GM23338 (cell line): ENCODE data around the gene ITGAL. TPM values are rescaled to one million over a fixed set of nuclear protein-coding genes. Genes with fewer than 3 reads are reported as not detected.

ENCODE experiments used
- ATAC-seq: fragments of 200-7000 bp; cut with Tn5 transposase; 3 replicates; pipeline ENCODE4 v1.9.1; 2020
- DNase-seq: peaks from one replicate; pipeline ENCODE4 v3.0.0-alpha.2; 2015; ENCODE audit warnings: low spot score
- H2AFZ ChIP-seq: fragments of 200-600 bp; sonication (generic); 2 replicates; pipeline ENCODE4 v1.8.0; 2016; ENCODE audit warnings: antibody characterized with exemption, mild to moderate bottlenecking, moderate library complexity
- H3F3A ChIP-seq: fragments of 200-600 bp; sonication (generic); replicated peaks from 2 replicates; pipeline ENCODE4 v1.8.0; 2017; ENCODE audit warnings: antibody characterized with exemption, mixed run types, low read depth
- H3K27ac ChIP-seq: fragments of 200-600 bp; sonication (generic); 2 replicates; pipeline ENCODE4 v1.6.1; 2016; ENCODE audit warnings: low read depth
- H3K27me3 ChIP-seq: fragments of 200-600 bp; sonication (generic); 2 replicates; pipeline ENCODE4 v1.8.0; 2016; ENCODE audit warnings: mild to moderate bottlenecking, mixed run types, moderate library complexity; ENCODE audit not compliant: insufficient read depth
- H3K36me3 ChIP-seq: fragments of 200-600 bp; sonication (generic); 2 replicates; pipeline ENCODE4 v1.8.0; 2016; ENCODE audit warnings: mild to moderate bottlenecking; ENCODE audit not compliant: insufficient read depth
- H3K4me1 ChIP-seq: fragments of 200-600 bp; sonication (generic); 2 replicates; pipeline ENCODE4 v1.8.0; 2016; ENCODE audit warnings: mild to moderate bottlenecking, moderate library complexity; ENCODE audit not compliant: insufficient read depth
- H3K4me2 ChIP-seq: fragments of 200-600 bp; sonication (generic); 2 replicates; pipeline ENCODE4 v1.7.1; 2017; ENCODE audit warnings: mixed run types
- H3K4me3 ChIP-seq: fragments of 200-600 bp; sonication (generic); 2 replicates; pipeline ENCODE4 v1.6.1; 2016; ENCODE audit warnings: mixed run types
- H3K79me2 ChIP-seq: fragments of 200-600 bp; sonication (generic); replicated peaks from 2 replicates; pipeline ENCODE4 v1.8.0; 2017; ENCODE audit warnings: mild to moderate bottlenecking; ENCODE audit not compliant: insufficient read depth
- H3K9me2 ChIP-seq: fragments of 200-600 bp; sonication (generic); 2 replicates; pipeline ENCODE4 v1.8.0; 2017; ENCODE audit not compliant: insufficient read depth
- H4K20me1 ChIP-seq: fragments of 200-600 bp; sonication (generic); replicated peaks from 2 replicates; pipeline ENCODE4 v1.8.0; 2017; ENCODE audit warnings: mild to moderate bottlenecking; ENCODE audit not compliant: insufficient read depth
- H3K27ac Mint-ChIP-seq: 2 replicates; pipeline ENCODE4 v1.8.0; 2020; ENCODE audit warnings: inconsistent platforms, mild to moderate bottlenecking, moderate library complexity, mixed read lengths
- H3K27me3 Mint-ChIP-seq: 3 replicates; pipeline ENCODE4 v1.8.0; 2022; ENCODE audit warnings: low read depth, mild to moderate bottlenecking, moderate library complexity, mixed read lengths, inconsistent platforms; ENCODE audit not compliant: insufficient read depth, poor library complexity
- H3K36me3 Mint-ChIP-seq: 3 replicates; pipeline ENCODE4 v1.8.0; 2021; ENCODE audit warnings: low read depth, mild to moderate bottlenecking, inconsistent platforms, moderate library complexity, mixed read lengths
- H3K4me1 Mint-ChIP-seq: 3 replicates; pipeline ENCODE4 v1.8.0; 2020; ENCODE audit warnings: mild to moderate bottlenecking, inconsistent platforms, mixed read lengths
- H3K4me3 Mint-ChIP-seq: 3 replicates; pipeline ENCODE4 v1.8.0; 2021; ENCODE audit warnings: moderate library complexity, mild to moderate bottlenecking, inconsistent platforms, mixed read lengths
- H3K9me3 Mint-ChIP-seq: 3 replicates; pipeline ENCODE4 v1.8.0; 2020; ENCODE audit warnings: moderate library complexity, mild to moderate bottlenecking, inconsistent platforms, mixed read lengths
- CREB1 ChIP-seq: fragments of 250-450 bp; sonication (Bioruptor Pico); IDR thresholded peaks from 2 replicates; pipeline ENCODE4 v1.5.0; 2020; ENCODE audit warnings: low read depth, mild to moderate bottlenecking, moderate library complexity
- EZH2 ChIP-seq: fragments of 200-600 bp; sonication (generic); IDR thresholded peaks from one replicate; pipeline ENCODE4 v1.8.0; 2017; ENCODE audit warnings: antibody characterized with exemption, mild to moderate bottlenecking, low read depth; ENCODE audit not compliant: unreplicated experiment
- JUNB ChIP-seq: IDR thresholded peaks from one replicate; pipeline ENCODE4 v1.6.1; 2016; ENCODE audit warnings: antibody characterized with exemption; ENCODE audit not compliant: unreplicated experiment
- NANOG ChIP-seq: IDR thresholded peaks from 2 replicates; pipeline ENCODE4 v1.6.1; 2016; ENCODE audit warnings: antibody characterized with exemption, borderline replicate concordance
- STAT1 ChIP-seq: IDR thresholded peaks from one replicate; pipeline ENCODE4 v1.6.1; 2016; ENCODE audit warnings: antibody characterized with exemption; ENCODE audit not compliant: unreplicated experiment
- ZNF114 ChIP-seq: fragments of 250-450 bp; sonication (Bioruptor Pico); IDR thresholded peaks from 2 replicates; pipeline ENCODE4 v1.5.0; 2020; ENCODE audit warnings: mild to moderate bottlenecking, moderate library complexity
- ZNF331 ChIP-seq: fragments of 250-450 bp; sonication (Bioruptor Pico); IDR thresholded peaks from 2 replicates; pipeline ENCODE4 v1.5.0; 2020; ENCODE audit warnings: low read depth, mild to moderate bottlenecking, moderate library complexity
- polyA plus RNA-seq: library from polyadenylated mRNA; unstranded; fragments of >200 nt; fragmentation: Nextera tagmentation; extraction: Ambion mirVana; gene quantifications from 2 replicates; pipeline ENCODE4 v1.2.1, GENCODE V29; 2016
- total RNA-seq: library from RNA; depleted of rRNA; stranded (reverse); fragments of >200 nt; shearing (Covaris generic); gene quantifications from 2 replicates; pipeline ENCODE4 v1.2.3, GENCODE V29; 2014
- TF ChIP-seq, protein P1 (sequence below): IDR thresholded peaks from one replicate; pipeline ENCODE4 v1.6.1; 2018; ENCODE audit warnings: antibody characterized with exemption; ENCODE audit not compliant: unreplicated experiment
- TF ChIP-seq, protein P2 (sequence below), 2 experiments: fragments of 200-600 bp in 1 of 2; sonication (generic) in 1 of 2; conservative IDR thresholded peaks; 2 replicates each; pipeline versions ENCODE4 v1.5.1 to v1.6.1; 2016 to 2017; ENCODE audit warnings: antibody characterized with exemption in 2 of 2, low read depth in 2 of 2, mild to moderate bottlenecking in 2 of 2, moderate library complexity in 1 of 2
- TF ChIP-seq, protein P3 (sequence below): fragments of 250-450 bp; sonication (Bioruptor Pico); IDR thresholded peaks from 2 replicates; pipeline ENCODE4 v1.5.0; 2020; ENCODE audit warnings: mild to moderate bottlenecking, moderate library complexity

Gene ITGAL
- total and polyA plus RNA-seq, 2 experiments from 2014 or later, result 0.05 to 0.07 TPM

DNA sequence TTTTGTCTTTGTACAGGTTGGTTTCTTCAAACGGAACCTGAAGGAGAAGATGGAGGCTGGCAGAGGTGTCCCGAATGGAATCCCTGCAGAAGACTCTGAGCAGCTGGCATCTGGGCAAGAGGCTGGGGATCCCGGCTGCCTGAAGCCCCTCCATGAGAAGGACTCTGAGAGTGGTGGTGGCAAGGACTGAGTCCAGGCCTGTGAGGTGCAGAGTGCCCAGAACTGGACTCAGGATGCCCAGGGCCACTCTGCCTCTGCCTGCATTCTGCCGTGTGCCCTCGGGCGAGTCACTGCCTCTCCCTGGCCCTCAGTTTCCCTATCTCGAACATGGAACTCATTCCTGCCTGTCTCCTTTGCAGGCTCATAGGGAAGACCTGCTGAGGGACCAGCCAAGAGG lies 48.9 kb downstream of the ITGAL start:
- TF ChIP-seq, protein P1, sequence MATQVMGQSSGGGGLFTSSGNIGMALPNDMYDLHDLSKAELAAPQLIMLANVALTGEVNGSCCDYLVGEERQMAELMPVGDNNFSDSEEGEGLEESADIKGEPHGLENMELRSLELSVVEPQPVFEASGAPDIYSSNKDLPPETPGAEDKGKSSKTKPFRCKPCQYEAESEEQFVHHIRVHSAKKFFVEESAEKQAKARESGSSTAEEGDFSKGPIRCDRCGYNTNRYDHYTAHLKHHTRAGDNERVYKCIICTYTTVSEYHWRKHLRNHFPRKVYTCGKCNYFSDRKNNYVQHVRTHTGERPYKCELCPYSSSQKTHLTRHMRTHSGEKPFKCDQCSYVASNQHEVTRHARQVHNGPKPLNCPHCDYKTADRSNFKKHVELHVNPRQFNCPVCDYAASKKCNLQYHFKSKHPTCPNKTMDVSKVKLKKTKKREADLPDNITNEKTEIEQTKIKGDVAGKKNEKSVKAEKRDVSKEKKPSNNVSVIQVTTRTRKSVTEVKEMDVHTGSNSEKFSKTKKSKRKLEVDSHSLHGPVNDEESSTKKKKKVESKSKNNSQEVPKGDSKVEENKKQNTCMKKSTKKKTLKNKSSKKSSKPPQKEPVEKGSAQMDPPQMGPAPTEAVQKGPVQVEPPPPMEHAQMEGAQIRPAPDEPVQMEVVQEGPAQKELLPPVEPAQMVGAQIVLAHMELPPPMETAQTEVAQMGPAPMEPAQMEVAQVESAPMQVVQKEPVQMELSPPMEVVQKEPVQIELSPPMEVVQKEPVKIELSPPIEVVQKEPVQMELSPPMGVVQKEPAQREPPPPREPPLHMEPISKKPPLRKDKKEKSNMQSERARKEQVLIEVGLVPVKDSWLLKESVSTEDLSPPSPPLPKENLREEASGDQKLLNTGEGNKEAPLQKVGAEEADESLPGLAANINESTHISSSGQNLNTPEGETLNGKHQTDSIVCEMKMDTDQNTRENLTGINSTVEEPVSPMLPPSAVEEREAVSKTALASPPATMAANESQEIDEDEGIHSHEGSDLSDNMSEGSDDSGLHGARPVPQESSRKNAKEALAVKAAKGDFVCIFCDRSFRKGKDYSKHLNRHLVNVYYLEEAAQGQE, result no peak
- TF ChIP-seq STAT1, result no peak
- no peak for TF ChIP-seq JUNB
- no peak for TF ChIP-seq ZNF114 (CRISPR knock-in tag)
- TF ChIP-seq, protein P2, sequence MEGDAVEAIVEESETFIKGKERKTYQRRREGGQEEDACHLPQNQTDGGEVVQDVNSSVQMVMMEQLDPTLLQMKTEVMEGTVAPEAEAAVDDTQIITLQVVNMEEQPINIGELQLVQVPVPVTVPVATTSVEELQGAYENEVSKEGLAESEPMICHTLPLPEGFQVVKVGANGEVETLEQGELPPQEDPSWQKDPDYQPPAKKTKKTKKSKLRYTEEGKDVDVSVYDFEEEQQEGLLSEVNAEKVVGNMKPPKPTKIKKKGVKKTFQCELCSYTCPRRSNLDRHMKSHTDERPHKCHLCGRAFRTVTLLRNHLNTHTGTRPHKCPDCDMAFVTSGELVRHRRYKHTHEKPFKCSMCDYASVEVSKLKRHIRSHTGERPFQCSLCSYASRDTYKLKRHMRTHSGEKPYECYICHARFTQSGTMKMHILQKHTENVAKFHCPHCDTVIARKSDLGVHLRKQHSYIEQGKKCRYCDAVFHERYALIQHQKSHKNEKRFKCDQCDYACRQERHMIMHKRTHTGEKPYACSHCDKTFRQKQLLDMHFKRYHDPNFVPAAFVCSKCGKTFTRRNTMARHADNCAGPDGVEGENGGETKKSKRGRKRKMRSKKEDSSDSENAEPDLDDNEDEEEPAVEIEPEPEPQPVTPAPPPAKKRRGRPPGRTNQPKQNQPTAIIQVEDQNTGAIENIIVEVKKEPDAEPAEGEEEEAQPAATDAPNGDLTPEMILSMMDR (conservative IDR thresholded peaks at IDR 0.05; ENCODE audit: low read depth in 2 of 2), result no peak
- TF ChIP-seq ZNF331 (CRISPR knock-in tag), result no peak
- no peak for TF ChIP-seq NANOG
- no peak for TF ChIP-seq EZH2
- TF ChIP-seq CREB1 (CRISPR knock-in tag), result no peak
- H3K4me1 Mint-ChIP-seq, result peaks cover 3% of the 10 kb centered on the region
- DNase-seq (no peak), ATAC-seq (no peak)
- Histone ChIP-seq H3K27ac (no peak overlapping the region), H3K27me3 (no peaks in the 10 kb centered on the region), H3K4me1 (peaks cover 5% of the 10 kb centered on the region; the same call in 1 of the 2 replicates), H2AFZ (no peak overlapping the region), H3K9me2 (no peaks in the 10 kb centered on the region), H3K4me3 (no peak overlapping the region), H3K4me2 (no peak overlapping the region), H3F3A (0 out of 2 replicates have a peak, but pooled peaks cover 10% of the 10 kb centered on the region), H4K20me1 (no peaks in the 10 kb centered on the region), H3K36me3 (no peaks in the 10 kb centered on the region), H3K79me2 (peaks cover 7% of the 10 kb centered on the region; the same call in 1 of the 2 replicates)
- H3K9me3 Mint-ChIP-seq, result no peaks in the 10 kb centered on the region; the same call in 2 of the 3 replicates
- H3K27ac Mint-ChIP-seq, result no peak overlapping the region
- H3K36me3 Mint-ChIP-seq, result peaks cover 3% of the 10 kb centered on the region
- H3K27me3 Mint-ChIP-seq, result peaks cover 9% of the 10 kb centered on the region
- H3K4me3 Mint-ChIP-seq, result no peak overlapping the region

DNA sequence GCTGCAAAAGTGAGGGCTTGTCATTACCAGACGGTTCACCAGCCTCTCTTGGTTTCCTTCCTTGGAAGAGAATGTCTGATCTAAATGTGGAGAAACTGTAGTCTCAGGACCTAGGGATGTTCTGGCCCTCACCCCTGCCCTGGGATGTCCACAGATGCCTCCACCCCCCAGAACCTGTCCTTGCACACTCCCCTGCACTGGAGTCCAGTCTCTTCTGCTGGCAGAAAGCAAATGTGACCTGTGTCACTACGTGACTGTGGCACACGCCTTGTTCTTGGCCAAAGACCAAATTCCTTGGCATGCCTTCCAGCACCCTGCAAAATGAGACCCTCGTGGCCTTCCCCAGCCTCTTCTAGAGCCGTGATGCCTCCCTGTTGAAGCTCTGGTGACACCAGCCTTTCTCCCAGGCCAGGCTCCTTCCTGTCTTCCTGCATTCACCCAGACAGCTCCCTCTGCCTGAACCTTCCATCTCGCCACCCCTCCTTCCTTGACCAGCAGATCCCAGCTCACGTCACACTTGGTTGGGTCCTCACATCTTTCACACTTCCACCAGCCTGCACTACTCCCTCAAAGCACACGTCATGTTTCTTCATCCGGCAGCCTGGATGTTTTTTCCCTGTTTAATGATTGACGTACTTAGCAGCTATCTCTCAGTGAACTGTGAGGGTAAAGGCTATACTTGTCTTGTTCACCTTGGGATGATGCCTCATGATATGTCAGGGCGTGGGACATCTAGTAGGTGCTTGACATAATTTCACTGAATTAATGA lies 49.5 kb downstream of the ITGAL start:
- no peak overlapping the region; the same call in 2 of the 3 replicates for H3K4me3 Mint-ChIP-seq
- H3K36me3 Mint-ChIP-seq, result peaks cover 3% of the 10 kb centered on the region
- H3K27ac Mint-ChIP-seq, result no peak overlapping the region
- Histone ChIP-seq H3K4me3 (no peak overlapping the region), H3K4me1 (peaks cover 5% of the 10 kb centered on the region; the same call in 1 of the 2 replicates), H3K4me2 (no peak overlapping the region), H2AFZ (no peak overlapping the region), H3K27ac (no peak overlapping the region), H3K27me3 (no peaks in the 10 kb centered on the region), H3K79me2 (peaks cover 7% of the 10 kb centered on the region; the same call in 1 of the 2 replicates), H3K9me2 (no peaks in the 10 kb centered on the region), H3K36me3 (no peaks in the 10 kb centered on the region), H3F3A (0 out of 2 replicates have a peak, but pooled peaks cover 10% of the 10 kb centered on the region), H4K20me1 (no peaks in the 10 kb centered on the region)
- DNase-seq (no peak), ATAC-seq (no peak)
- H3K9me3 Mint-ChIP-seq, result no peaks in the 10 kb centered on the region; the same call in 2 of the 3 replicates
- H3K4me1 Mint-ChIP-seq, result peaks cover 3% of the 10 kb centered on the region
- peaks cover 9% of the 10 kb centered on the region for H3K27me3 Mint-ChIP-seq
- TF ChIP-seq, protein P3, sequence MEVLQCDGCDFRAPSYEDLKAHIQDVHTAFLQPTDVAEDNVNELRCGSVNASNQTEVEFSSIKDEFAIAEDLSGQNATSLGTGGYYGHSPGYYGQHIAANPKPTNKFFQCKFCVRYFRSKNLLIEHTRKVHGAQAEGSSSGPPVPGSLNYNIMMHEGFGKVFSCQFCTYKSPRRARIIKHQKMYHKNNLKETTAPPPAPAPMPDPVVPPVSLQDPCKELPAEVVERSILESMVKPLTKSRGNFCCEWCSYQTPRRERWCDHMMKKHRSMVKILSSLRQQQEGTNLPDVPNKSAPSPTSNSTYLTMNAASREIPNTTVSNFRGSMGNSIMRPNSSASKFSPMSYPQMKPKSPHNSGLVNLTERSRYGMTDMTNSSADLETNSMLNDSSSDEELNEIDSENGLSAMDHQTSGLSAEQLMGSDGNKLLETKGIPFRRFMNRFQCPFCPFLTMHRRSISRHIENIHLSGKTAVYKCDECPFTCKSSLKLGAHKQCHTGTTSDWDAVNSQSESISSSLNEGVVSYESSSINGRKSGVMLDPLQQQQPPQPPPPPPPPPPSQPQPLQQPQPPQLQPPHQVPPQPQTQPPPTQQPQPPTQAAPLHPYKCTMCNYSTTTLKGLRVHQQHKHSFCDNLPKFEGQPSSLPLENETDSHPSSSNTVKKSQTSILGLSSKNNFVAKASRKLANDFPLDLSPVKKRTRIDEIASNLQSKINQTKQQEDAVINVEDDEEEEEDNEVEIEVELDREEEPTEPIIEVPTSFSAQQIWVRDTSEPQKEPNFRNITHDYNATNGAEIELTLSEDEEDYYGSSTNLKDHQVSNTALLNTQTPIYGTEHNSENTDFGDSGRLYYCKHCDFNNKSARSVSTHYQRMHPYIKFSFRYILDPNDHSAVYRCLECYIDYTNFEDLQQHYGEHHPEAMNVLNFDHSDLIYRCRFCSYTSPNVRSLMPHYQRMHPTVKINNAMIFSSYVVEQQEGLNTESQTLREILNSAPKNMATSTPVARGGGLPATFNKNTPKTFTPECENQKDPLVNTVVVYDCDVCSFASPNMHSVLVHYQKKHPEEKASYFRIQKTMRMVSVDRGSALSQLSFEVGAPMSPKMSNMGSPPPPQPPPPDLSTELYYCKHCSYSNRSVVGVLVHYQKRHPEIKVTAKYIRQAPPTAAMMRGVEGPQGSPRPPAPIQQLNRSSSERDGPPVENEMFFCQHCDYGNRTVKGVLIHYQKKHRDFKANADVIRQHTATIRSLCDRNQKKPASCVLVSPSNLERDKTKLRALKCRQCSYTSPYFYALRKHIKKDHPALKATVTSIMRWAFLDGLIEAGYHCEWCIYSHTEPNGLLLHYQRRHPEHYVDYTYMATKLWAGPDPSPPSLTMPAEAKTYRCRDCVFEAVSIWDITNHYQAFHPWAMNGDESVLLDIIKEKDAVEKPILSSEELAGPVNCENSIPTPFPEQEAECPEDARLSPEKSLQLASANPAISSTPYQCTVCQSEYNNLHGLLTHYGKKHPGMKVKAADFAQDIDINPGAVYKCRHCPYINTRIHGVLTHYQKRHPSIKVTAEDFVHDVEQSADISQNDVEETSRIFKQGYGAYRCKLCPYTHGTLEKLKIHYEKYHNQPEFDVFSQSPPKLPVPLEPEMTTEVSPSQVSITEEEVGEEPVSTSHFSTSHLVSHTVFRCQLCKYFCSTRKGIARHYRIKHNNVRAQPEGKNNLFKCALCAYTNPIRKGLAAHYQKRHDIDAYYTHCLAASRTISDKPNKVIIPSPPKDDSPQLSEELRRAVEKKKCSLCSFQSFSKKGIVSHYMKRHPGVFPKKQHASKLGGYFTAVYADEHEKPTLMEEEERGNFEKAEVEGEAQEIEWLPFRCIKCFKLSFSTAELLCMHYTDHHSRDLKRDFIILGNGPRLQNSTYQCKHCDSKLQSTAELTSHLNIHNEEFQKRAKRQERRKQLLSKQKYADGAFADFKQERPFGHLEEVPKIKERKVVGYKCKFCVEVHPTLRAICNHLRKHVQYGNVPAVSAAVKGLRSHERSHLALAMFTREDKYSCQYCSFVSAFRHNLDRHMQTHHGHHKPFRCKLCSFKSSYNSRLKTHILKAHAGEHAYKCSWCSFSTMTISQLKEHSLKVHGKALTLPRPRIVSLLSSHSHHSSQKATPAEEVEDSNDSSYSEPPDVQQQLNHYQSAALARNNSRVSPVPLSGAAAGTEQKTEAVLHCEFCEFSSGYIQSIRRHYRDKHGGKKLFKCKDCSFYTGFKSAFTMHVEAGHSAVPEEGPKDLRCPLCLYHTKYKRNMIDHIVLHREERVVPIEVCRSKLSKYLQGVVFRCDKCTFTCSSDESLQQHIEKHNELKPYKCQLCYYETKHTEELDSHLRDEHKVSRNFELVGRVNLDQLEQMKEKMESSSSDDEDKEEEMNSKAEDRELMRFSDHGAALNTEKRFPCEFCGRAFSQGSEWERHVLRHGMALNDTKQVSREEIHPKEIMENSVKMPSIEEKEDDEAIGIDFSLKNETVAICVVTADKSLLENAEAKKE (CRISPR knock-in tag), result no peak
